Ishikawa (cell line): ENCODE results near the gene ALKBH8.

Experiments
- CEBPB ChIP-seq: IDR thresholded peaks from 2 replicates; pipeline ENCODE4 v1.6.1; 2012
- CREB1 ChIP-seq: IDR thresholded peaks from 2 replicates; pipeline ENCODE4 v1.6.1; 2012; ENCODE audit warnings: low read depth
- EGR1 ChIP-seq: IDR thresholded peaks from 2 replicates; pipeline ENCODE4 v1.6.1; 2012
- EP300 ChIP-seq: IDR thresholded peaks from 2 replicates; pipeline ENCODE4 v1.6.1; 2012; ENCODE audit warnings: borderline replicate concordance
- FOXM1 ChIP-seq: IDR thresholded peaks from 2 replicates; pipeline ENCODE4 v1.6.1; 2012; ENCODE audit warnings: low read depth, borderline replicate concordance
- NFIC ChIP-seq: IDR thresholded peaks from 2 replicates; pipeline ENCODE4 v1.6.1; 2012
- RAD21 ChIP-seq: IDR thresholded peaks from 2 replicates; pipeline ENCODE4 v1.6.1; 2012; ENCODE audit warnings: low read depth
- TAF1 ChIP-seq: IDR thresholded peaks from 2 replicates; pipeline ENCODE4 v1.6.1; 2012; ENCODE audit warnings: low read depth, mild to moderate bottlenecking
- TCF12 ChIP-seq: IDR thresholded peaks from 2 replicates; pipeline ENCODE4 v1.6.1; 2012; ENCODE audit warnings: low read depth
- TEAD4 ChIP-seq: IDR thresholded peaks from 2 replicates; pipeline ENCODE4 v1.6.1; 2012
- YY1 ChIP-seq: IDR thresholded peaks from 2 replicates; pipeline ENCODE4 v1.6.1; 2012; ENCODE audit warnings: low read depth
- ZBTB7A ChIP-seq: IDR thresholded peaks from 2 replicates; pipeline ENCODE4 v1.6.1; 2012; ENCODE audit warnings: low read depth
- TF ChIP-seq, protein P1 (sequence below): IDR thresholded peaks from 2 replicates; pipeline ENCODE4 v1.6.1; 2012
- TF ChIP-seq, protein P2 (sequence below): IDR thresholded peaks from 2 replicates; pipeline ENCODE4 v1.6.1; 2012; ENCODE audit warnings: low read depth, mild to moderate bottlenecking

DNA sequence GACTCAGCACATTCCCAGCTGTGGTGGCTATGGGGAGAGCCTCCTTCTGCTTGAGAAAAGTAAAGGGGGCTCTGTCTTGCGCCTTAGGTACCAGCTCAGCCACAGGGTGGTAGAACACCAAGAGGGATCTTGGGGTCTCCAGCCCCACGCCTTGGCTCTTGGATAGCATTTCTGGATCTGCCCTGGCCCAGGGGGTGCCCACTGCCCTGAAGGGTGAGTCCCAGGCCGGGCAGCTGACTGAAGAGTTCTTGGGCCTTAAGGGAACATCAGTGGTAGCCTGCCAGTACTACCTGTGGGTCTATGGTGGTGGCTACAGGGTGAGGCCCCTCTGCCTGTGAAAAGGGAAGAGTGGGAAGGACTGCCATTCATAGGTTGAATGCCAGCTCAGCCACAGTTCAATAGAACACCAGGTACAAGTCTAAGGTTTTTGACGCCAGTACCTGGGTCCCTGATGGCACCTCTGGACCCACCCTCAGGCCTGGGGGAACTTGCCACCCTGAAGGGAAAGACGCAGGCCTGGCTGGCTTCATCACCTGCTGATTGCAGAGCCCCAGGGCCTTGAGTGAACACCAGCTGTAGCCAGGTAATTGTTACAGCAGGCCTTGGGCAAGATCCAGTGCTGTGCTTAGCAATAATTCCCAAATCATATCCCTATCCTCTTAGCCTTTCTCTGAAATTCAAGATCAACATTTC lies 111.8 kb downstream of the ALKBH8 start:
- TF ChIP-seq EP300 (no peak), CREB1 (no peak), YY1 (no peak), TCF12 (no peak), TAF1 (no peak), NFIC (no peak), RAD21 (no peak), TEAD4 (no peak), FOXM1 (no peak), EGR1 (no peak), CEBPB (no peak), ZBTB7A (no peak)
- TF ChIP-seq, protein P1, sequence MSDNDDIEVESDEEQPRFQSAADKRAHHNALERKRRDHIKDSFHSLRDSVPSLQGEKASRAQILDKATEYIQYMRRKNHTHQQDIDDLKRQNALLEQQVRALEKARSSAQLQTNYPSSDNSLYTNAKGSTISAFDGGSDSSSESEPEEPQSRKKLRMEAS = no peak
- TF ChIP-seq, protein P2, sequence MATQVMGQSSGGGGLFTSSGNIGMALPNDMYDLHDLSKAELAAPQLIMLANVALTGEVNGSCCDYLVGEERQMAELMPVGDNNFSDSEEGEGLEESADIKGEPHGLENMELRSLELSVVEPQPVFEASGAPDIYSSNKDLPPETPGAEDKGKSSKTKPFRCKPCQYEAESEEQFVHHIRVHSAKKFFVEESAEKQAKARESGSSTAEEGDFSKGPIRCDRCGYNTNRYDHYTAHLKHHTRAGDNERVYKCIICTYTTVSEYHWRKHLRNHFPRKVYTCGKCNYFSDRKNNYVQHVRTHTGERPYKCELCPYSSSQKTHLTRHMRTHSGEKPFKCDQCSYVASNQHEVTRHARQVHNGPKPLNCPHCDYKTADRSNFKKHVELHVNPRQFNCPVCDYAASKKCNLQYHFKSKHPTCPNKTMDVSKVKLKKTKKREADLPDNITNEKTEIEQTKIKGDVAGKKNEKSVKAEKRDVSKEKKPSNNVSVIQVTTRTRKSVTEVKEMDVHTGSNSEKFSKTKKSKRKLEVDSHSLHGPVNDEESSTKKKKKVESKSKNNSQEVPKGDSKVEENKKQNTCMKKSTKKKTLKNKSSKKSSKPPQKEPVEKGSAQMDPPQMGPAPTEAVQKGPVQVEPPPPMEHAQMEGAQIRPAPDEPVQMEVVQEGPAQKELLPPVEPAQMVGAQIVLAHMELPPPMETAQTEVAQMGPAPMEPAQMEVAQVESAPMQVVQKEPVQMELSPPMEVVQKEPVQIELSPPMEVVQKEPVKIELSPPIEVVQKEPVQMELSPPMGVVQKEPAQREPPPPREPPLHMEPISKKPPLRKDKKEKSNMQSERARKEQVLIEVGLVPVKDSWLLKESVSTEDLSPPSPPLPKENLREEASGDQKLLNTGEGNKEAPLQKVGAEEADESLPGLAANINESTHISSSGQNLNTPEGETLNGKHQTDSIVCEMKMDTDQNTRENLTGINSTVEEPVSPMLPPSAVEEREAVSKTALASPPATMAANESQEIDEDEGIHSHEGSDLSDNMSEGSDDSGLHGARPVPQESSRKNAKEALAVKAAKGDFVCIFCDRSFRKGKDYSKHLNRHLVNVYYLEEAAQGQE = no peak
